Stimulated activated CD4-positive, alpha-beta T cell treated with anti-CD3 and anti-CD28 coated beads, Interleukin-2, amount 100 ng/mL, for 24 hours (primary cell): ENCODE measurements around the gene PTPRG.

Experiments used
- DNase-seq, 2 donors: peaks; one replicate each; pipeline ENCODE4 v3.0.0-alpha.2; 2020

The PTPRG gene

GRCh38 chr3:61563313-61564271 lies 2.2 kb downstream of the PTPRG start:
- no peak for DNase-seq

DNA sequence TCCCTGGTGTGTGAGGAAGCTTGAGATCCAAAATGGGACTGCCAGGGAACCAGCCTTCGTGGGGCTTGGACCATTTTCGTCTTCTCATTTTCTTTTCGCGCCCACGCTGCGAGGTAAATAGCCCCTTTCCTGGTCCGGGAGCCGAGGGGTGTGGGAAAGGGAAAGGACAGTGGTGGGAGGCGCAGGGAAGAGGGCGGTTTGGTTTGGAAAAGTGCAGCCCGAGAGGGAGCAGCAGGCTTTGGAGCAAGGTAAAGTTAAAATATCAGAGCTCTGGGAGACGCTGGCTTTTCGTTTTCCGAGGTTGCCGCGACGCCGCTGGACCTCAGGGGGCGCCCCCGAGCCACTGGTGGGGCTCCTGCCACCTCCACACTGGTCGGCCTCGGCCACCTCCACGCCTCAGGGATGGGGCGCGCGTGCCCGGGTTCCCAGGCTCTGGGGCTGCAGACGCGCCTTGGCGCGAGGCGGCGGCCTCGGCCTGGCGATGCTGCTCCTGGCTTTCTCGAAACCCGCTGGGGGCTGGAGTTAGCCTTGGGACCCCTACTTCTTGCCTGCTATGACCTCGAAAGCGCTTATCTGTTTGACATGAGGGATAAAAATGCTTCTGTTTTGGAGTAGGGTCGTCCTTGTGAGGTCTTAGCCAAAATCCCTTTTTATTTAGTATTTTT lies 3.2 kb downstream of the PTPRG start:
- DNase-seq = peak in 1 of 2 donors; percentile 28

DNA sequence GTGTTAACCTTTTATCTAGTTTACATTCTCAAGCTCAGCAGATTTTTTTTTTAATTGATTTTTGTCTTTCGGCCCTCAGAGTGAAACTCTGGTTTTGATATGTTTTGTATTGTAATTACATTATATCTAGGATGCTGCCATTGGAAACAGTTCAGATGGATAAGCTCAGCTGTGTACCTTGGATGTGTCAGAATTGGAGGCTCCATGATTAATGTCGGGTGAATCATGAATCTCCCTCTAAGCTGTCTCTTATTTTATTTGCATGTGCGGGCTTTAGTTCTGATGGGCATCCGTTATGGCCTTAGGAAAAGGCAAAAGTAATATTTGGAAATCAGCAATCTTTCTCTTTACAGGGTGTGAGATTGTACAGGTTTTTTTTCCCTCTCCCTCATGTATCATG lies 4.2 kb downstream of the PTPRG start:
- no peak for DNase-seq

- DNase-seq = no peak
Observed at GRCh38 chr3:61568127-61568526, 6.8 kb downstream of the PTPRG start.

DNA sequence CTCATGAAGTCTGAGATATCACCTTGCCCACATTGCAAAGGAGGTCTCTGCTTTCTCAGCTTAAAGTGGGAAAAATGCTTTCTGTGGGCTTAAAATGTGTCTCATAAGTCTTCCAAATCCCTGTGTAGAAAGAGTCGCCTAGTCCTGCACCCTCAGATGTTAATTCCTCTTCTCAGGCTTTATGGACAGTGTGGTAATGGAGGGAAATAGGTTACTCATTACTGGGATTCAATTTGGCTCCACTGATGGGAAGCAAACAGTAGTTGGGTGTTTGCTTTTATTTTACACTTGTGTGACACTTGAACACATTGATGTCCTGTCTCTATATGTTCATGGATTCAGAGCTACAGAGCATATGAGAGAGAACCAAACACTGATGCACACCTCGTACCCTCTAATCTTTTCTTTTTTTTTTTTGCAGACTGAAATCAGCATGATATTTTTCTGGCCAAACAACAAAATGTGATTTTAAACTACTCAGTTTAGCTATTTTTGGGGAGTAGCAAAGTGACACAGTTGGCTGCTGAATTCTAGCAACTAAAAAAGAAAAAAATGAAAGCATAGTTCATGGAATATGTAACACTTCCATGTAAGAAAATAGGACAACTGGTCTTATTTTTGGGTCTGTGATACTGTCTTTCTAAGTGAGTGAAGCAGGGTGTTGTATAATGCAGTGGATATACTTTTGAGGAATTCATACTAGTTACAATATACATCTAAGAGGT lies 8.6 kb downstream of the PTPRG start:
- DNase-seq = no peak

GRCh38 chr3:61570813-61571212 lies 9.4 kb downstream of the PTPRG start:
- no peak for DNase-seq

- DNase-seq = no peak
Observed at GRCh38 chr3:61571516-61572336, 10.4 kb downstream of the PTPRG start.

DNA sequence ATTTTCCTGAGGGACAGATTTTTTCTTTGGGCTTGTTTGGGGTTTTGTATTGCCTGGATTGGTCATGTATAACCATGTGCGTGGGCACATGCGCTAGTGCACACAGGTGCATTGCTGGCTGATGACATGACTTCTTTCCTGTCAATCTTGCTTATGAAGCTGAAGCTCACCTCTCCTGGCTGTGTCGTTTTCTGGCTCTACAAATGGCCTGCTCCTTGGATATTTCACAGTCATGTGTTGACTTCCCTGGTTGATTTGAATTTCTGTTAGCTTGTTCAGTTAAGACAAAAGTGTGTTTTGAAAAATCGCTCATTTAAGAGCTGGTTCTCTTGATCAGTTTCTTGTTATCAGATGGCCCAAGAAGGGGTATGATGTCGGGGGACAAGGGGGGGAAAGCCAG lies 11.5 kb downstream of the PTPRG start:
- no peak for DNase-seq

- no peak for DNase-seq
Observed at GRCh38 chr3:61573441-61573840, 12.1 kb downstream of the PTPRG start.

DNA sequence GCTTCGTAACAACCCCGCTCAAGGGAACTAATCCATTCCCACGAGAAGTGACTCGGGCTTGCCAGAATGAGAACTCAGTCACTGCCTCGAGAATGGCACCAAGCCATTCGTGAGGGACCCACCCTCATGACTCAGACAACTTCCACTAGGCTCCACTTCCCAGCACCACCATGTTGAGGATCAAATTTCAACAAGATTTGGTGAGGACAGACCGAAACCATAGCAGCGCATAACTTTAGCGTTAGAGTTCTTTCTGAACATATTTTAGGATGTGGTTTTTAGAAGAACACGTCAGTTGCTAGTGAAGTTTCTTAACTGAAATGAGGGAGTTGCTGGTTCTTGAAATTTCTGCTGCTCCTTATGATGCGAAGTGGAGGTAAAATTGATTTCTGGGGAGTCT lies 13.5 kb downstream of the PTPRG start:
- DNase-seq = no peak

DNA sequence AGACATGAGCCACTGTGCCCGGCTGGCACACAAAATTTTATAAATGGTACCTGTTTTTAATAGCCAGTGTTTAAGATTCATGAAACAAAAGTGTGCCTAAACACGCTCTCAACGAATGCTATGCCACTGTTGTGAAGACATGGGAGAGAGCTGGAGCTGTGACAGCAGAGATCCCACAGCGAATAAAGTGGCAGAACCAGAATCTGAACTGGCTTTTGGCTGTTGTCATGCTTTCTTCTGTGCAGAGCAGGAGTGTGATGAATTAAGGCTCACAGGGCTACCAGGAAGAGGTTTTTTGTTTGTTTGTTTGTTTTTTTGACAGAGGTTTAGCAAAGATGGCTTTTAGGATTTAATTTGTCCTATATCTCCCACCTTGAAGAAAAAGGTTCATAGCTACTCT lies 14.5 kb downstream of the PTPRG start:
- no peak for DNase-seq

DNA sequence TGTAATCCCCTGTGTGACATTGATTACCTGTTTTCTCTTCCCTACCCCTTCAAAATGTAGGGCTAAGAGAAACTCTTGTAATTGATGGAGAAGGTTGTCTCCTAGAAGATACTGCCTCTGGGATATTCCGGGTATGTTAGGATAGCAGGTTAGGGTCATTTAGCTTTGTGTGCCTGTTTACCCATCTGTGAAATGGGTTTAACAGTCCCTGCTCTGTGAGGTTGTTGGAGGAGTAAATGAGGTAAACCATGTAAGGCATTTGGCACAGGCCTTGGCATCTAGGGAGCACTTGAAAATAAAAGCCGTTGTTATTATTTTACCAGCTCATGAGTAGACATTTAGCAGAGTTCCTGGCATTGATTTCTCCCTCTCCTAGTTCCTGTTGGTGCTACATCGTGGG lies 16.4 kb downstream of the PTPRG start:
- no peak for DNase-seq

GRCh38 chr3:61578667-61579367 lies 17.4 kb downstream of the PTPRG start:
- DNase-seq = no peak

- no peak for DNase-seq
Observed at GRCh38 chr3:61579685-61580084, 18.3 kb downstream of the PTPRG start.

DNA sequence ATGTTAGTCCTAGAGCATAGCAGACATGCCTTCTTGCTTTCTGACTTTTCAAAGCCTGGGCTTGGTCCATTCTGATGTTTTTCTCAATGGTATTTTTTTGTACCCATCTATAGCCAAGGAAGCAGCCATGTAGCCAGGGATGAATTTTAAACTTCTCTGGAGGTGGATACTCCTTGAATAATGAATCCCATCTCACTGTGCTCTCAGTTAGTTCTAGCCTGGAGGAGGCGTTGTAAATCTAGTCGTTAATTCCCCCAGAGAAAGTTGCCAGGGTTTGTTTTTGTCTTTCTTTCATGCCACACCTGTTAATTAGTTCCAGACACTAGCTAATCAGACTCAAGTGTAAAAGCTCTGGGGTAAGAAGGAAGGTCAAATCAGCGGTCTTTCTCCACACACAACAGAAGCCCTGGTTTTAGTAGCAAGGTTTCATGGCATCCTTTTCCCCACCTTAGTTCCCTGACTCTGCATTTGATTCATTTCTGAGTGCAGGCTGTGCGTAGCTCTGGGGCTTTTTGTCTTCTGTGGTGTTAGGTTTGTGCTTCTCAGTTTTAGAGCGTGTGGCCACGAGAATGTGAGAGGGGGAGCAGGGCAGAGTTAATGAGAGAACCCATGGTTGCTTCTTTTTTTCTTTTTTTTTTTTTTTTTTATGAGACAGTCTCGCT lies 19.7 kb downstream of the PTPRG start:
- no peak for DNase-seq

DNA sequence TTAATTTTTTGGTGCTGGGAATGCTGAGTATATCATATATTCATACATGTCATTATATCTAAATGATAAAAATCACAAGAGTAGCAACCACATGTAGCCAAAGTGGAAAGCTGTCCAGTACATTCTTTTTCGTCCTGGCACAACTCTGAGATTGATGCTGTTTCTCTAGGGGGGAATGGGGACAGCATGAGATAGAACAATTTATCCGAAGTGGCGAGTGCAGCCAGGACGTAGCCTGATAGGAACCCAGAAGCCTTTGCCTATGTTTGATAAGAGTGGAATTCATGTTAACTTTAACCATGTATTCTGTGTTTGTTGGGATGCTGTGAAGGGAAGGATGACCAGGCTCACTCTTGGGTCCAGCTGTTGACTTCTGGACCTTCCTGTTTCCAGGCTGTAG lies 20.9 kb downstream of the PTPRG start:
- DNase-seq = no peak

DNA sequence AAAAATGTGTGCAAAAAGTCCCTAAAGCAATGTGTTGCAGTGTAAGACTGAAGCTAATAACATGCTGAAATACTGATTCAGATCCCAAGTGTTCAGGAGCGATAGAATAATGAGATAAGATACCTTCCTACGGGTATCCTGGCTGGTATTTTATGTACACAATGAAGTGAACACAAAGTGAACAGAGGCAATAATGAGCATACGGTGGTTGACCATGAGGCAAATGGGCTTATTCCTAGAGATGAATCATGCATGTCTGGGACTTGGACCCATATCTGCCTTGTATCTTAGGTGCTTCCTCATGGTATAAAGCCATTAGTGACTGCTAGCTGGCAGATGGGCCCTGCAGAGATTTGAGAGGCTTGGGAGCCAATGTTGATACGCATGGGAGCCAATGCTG lies 21.5 kb downstream of the PTPRG start:
- DNase-seq = no peak

DNA sequence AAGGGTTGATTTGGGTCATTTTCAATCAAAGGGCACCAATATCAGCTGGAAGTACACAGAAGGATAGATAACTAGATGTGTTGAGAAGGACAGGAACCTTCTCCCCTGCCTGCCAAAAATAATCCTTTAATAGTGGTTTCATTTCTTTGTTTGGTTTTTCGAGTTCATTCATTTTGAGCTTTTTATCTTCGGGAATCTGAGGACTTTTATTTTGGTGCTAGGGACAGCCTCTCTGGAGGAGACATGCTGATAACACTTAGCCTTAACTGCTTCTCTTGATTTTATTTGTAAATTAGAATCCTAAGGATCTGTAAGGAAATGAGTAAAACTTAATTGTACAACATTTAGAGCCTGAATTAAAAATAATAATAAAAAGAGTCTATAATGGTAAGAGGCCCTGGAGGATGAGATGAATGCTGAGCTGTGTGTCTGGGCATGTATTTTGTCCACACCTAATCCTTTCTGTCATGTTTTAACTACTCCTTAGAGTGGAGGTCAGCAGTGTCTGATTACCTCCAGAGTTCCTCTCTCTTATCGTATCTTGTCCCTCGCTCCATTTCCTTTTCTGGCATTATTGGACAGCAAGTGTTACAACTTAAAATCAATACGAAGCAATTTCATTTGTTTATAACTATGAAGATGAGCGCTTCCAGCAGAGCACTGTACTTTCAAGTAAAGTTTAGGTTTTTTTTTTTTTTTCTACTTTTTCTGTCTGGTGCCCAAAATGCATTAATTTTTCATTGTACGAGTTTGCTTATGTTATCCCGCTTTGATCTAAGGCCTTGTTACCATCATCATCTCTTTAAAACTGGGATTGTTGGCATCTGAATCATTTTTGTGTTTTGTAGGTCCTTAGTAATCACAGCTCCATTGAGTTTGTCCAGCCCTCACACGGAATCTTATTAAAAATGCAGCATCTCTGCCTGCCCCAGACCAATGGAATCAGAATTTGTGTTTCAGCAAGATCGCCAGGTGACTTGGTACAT lies 22.8 kb downstream of the PTPRG start:
- DNase-seq = no peak

GRCh38 chr3:61589856-61590255 lies 28.5 kb downstream of the PTPRG start:
- no peak for DNase-seq

DNA sequence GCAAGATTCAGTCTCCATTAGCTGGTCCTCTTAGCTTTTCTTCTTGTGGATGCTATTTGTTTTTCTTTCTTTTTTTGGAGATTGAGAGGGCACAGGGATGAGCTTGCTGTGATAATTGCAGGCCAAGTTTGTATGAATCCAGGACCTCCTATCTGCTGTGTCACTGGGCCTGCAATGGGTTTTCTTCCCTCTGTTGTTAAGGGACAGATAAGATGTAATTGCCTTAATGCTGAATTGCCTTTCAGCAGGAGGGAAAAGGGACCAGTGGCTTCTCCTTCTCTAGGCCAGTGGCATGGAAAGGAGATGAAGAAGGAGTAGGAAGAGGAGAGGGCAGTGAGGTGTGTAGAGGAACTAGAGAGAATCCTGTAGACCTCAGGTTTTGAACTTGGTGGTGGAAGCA lies 29.9 kb downstream of the PTPRG start:
- no peak for DNase-seq
